SH-SY5Y (cell line): Measurements from ENCODE around the gene VPS26B.

Experiments
- GATA2 ChIP-seq: IDR thresholded peaks from 2 replicates; pipeline ENCODE4 v1.6.1; 2011; ENCODE audit warnings: mild to moderate bottlenecking, low read depth, low read length
- GATA3 ChIP-seq: IDR thresholded peaks from 2 replicates; pipeline ENCODE4 v1.6.1; 2011; ENCODE audit warnings: low read depth, mild to moderate bottlenecking, low read length, moderate library complexity

GRCh38 chr11:134233729-134234179 lies 9.3 kb downstream of the VPS26B start:
- no peak for TF ChIP-seq GATA2
- TF ChIP-seq GATA3 = no peak
